GM23338 (cell line): ENCODE measurements around the gene KCTD3. TPM values are rescaled to one million over a fixed set of nuclear protein-coding genes. Genes with fewer than 3 reads are reported as not detected.

Experiments
- ATAC-seq: fragments of 200-7000 bp; cut with Tn5 transposase; 3 replicates; pipeline ENCODE4 v1.9.1; 2020
- DNase-seq: peaks from one replicate; pipeline ENCODE4 v3.0.0-alpha.2; 2015; ENCODE audit warnings: low spot score
- H2AFZ ChIP-seq: fragments of 200-600 bp; sonication (generic); 2 replicates; pipeline ENCODE4 v1.8.0; 2016; ENCODE audit warnings: antibody characterized with exemption, mild to moderate bottlenecking, moderate library complexity
- H3F3A ChIP-seq: fragments of 200-600 bp; sonication (generic); replicated peaks from 2 replicates; pipeline ENCODE4 v1.8.0; 2017; ENCODE audit warnings: antibody characterized with exemption, mixed run types, low read depth
- H3K27ac ChIP-seq: fragments of 200-600 bp; sonication (generic); 2 replicates; pipeline ENCODE4 v1.6.1; 2016; ENCODE audit warnings: low read depth
- H3K27me3 ChIP-seq: fragments of 200-600 bp; sonication (generic); 2 replicates; pipeline ENCODE4 v1.8.0; 2016; ENCODE audit warnings: mild to moderate bottlenecking, mixed run types, moderate library complexity; ENCODE audit not compliant: insufficient read depth
- H3K36me3 ChIP-seq: fragments of 200-600 bp; sonication (generic); 2 replicates; pipeline ENCODE4 v1.8.0; 2016; ENCODE audit warnings: mild to moderate bottlenecking; ENCODE audit not compliant: insufficient read depth
- H3K4me1 ChIP-seq: fragments of 200-600 bp; sonication (generic); 2 replicates; pipeline ENCODE4 v1.8.0; 2016; ENCODE audit warnings: mild to moderate bottlenecking, moderate library complexity; ENCODE audit not compliant: insufficient read depth
- H3K4me2 ChIP-seq: fragments of 200-600 bp; sonication (generic); 2 replicates; pipeline ENCODE4 v1.7.1; 2017; ENCODE audit warnings: mixed run types
- H3K4me3 ChIP-seq: fragments of 200-600 bp; sonication (generic); 2 replicates; pipeline ENCODE4 v1.6.1; 2016; ENCODE audit warnings: mixed run types
- H3K79me2 ChIP-seq: fragments of 200-600 bp; sonication (generic); replicated peaks from 2 replicates; pipeline ENCODE4 v1.8.0; 2017; ENCODE audit warnings: mild to moderate bottlenecking; ENCODE audit not compliant: insufficient read depth
- H3K9me2 ChIP-seq: fragments of 200-600 bp; sonication (generic); 2 replicates; pipeline ENCODE4 v1.8.0; 2017; ENCODE audit not compliant: insufficient read depth
- H4K20me1 ChIP-seq: fragments of 200-600 bp; sonication (generic); replicated peaks from 2 replicates; pipeline ENCODE4 v1.8.0; 2017; ENCODE audit warnings: mild to moderate bottlenecking; ENCODE audit not compliant: insufficient read depth
- H3K27ac Mint-ChIP-seq: 2 replicates; pipeline ENCODE4 v1.8.0; 2020; ENCODE audit warnings: inconsistent platforms, mild to moderate bottlenecking, moderate library complexity, mixed read lengths
- H3K27me3 Mint-ChIP-seq: 3 replicates; pipeline ENCODE4 v1.8.0; 2022; ENCODE audit warnings: low read depth, mild to moderate bottlenecking, moderate library complexity, mixed read lengths, inconsistent platforms; ENCODE audit not compliant: insufficient read depth, poor library complexity
- H3K36me3 Mint-ChIP-seq: 3 replicates; pipeline ENCODE4 v1.8.0; 2021; ENCODE audit warnings: low read depth, mild to moderate bottlenecking, inconsistent platforms, moderate library complexity, mixed read lengths
- H3K4me1 Mint-ChIP-seq: 3 replicates; pipeline ENCODE4 v1.8.0; 2020; ENCODE audit warnings: mild to moderate bottlenecking, inconsistent platforms, mixed read lengths
- H3K4me3 Mint-ChIP-seq: 3 replicates; pipeline ENCODE4 v1.8.0; 2021; ENCODE audit warnings: moderate library complexity, mild to moderate bottlenecking, inconsistent platforms, mixed read lengths
- H3K9me3 Mint-ChIP-seq: 3 replicates; pipeline ENCODE4 v1.8.0; 2020; ENCODE audit warnings: moderate library complexity, mild to moderate bottlenecking, inconsistent platforms, mixed read lengths
- CTCF ChIP-seq, 2 experiments: fragments of 200-600 bp in 1 of 2; sonication (generic) in 1 of 2; conservative IDR thresholded peaks; 2 replicates each; pipeline versions ENCODE4 v1.5.1 to v1.6.1; 2016 to 2017; ENCODE audit warnings: antibody characterized with exemption in 2 of 2, low read depth in 2 of 2, mild to moderate bottlenecking in 2 of 2, moderate library complexity in 1 of 2
- EZH2phosphoT487 ChIP-seq: fragments of 200-600 bp; sonication (generic); IDR thresholded peaks from one replicate; pipeline ENCODE4 v1.8.1; 2018; ENCODE audit warnings: antibody characterized with exemption; ENCODE audit not compliant: unreplicated experiment
- JUNB ChIP-seq: IDR thresholded peaks from one replicate; pipeline ENCODE4 v1.6.1; 2016; ENCODE audit warnings: antibody characterized with exemption; ENCODE audit not compliant: unreplicated experiment
- NANOG ChIP-seq: IDR thresholded peaks from 2 replicates; pipeline ENCODE4 v1.6.1; 2016; ENCODE audit warnings: antibody characterized with exemption, borderline replicate concordance
- POLR2AphosphoS5 ChIP-seq: IDR thresholded peaks from 2 replicates; pipeline ENCODE4 v1.6.1; 2016; ENCODE audit warnings: antibody characterized with exemption, low read depth
- STAT1 ChIP-seq: IDR thresholded peaks from one replicate; pipeline ENCODE4 v1.6.1; 2016; ENCODE audit warnings: antibody characterized with exemption; ENCODE audit not compliant: unreplicated experiment
- ZNF114 ChIP-seq: fragments of 250-450 bp; sonication (Bioruptor Pico); IDR thresholded peaks from 2 replicates; pipeline ENCODE4 v1.5.0; 2020; ENCODE audit warnings: mild to moderate bottlenecking, moderate library complexity
- ZNF331 ChIP-seq: fragments of 250-450 bp; sonication (Bioruptor Pico); IDR thresholded peaks from 2 replicates; pipeline ENCODE4 v1.5.0; 2020; ENCODE audit warnings: low read depth, mild to moderate bottlenecking, moderate library complexity
- polyA plus RNA-seq: library from polyadenylated mRNA; unstranded; fragments of >200 nt; fragmentation: Nextera tagmentation; extraction: Ambion mirVana; gene quantifications from 2 replicates; pipeline ENCODE4 v1.2.1, GENCODE V29; 2016
- total RNA-seq: library from RNA; depleted of rRNA; stranded (reverse); fragments of >200 nt; shearing (Covaris generic); gene quantifications from 2 replicates; pipeline ENCODE4 v1.2.3, GENCODE V29; 2014
- TF ChIP-seq, protein P1 (sequence below): IDR thresholded peaks from 2 replicates; pipeline ENCODE4 v1.6.1; 2016; ENCODE audit warnings: antibody characterized with exemption
- TF ChIP-seq, protein P2 (sequence below): IDR thresholded peaks from one replicate; pipeline ENCODE4 v1.6.1; 2018; ENCODE audit warnings: antibody characterized with exemption; ENCODE audit not compliant: unreplicated experiment

KCTD3 gene
- total and polyA plus RNA-seq, 2 experiments from 2014 or later: 29.4 to 60.3 TPM

DNA sequence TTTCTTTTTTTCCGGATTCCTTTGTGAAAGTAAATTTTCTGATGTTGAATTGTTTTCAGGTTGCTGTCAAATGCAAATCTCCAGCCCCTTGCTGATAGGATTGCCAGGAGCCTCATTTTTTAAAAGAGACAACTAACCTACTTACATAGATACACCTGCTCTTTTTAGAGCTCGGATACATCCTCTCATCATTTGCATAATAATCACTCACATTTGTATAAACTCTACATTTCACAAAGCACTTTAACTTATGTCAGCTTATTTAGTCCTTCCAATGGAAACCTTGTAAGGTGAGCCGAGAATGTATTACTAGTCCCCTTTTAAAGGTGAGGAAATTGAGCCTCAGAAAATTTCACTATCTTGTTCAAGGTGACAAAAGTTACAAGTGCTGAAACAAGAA is 84.8 kb downstream of the KCTD3 start:
- H3K27ac Mint-ChIP-seq: peak overlapping the region; percentile 60
- Histone ChIP-seq H2AFZ (no peak overlapping the region), H3K27ac (peak overlapping the region; percentile 70; the same call in 1 of the 2 replicates), H3K4me3 (peak overlapping the region; percentile 37), H3K4me2 (peak overlapping the region; percentile 69), H3K9me2 (no peaks in the 10 kb centered on the region), H3K79me2 (no peaks in the 10 kb centered on the region), H4K20me1 (no peaks in the 10 kb centered on the region), H3K27me3 (no peaks in the 10 kb centered on the region), H3K36me3 (no peaks in the 10 kb centered on the region), H3K4me1 (peaks cover 53% of the 10 kb centered on the region), H3F3A (no peaks in the 10 kb centered on the region)
- ATAC-seq (peak; percentile 78), DNase-seq (peak; percentile 49)
- peak overlapping the region; percentile 56 for H3K4me3 Mint-ChIP-seq
- no peaks in the 10 kb centered on the region; the same call in 2 of the 3 replicates for H3K36me3 Mint-ChIP-seq
- H3K27me3 Mint-ChIP-seq: peaks cover 6% of the 10 kb centered on the region
- H3K4me1 Mint-ChIP-seq: peaks cover 59% of the 10 kb centered on the region
- no peaks in the 10 kb centered on the region for H3K9me3 Mint-ChIP-seq
- TF ChIP-seq ZNF331 (CRISPR knock-in tag) (no peak), NANOG (peak; percentile 83), STAT1 (no peak), EZH2phosphoT487 (no peak), ZNF114 (CRISPR knock-in tag) (no peak)

DNA sequence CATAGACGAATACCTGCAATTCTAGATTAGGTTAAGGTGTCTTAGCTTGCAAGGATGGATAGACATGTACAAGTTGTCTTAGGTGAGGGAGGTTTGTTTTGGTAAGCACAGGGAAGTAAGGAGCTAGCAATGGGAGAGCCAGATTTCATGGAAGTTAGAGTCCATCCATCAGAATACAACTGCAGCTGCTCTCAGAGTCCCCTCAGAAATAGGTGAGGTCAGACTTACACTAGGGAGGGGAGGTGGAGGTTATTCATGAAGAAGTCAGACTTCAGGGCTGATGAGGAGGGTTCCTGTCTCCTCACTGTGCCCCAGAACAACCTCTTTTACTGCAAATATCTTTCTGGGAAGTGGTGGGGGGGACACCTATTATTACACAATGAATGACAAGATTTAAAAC is 85.3 kb downstream of the KCTD3 start:
- Histone ChIP-seq H3K79me2 (no peaks in the 10 kb centered on the region), H3K4me3 (peak overlapping the region; percentile 37), H3K27ac (peak overlapping the region; percentile 70), H3K4me2 (peak overlapping the region; percentile 69), H3K9me2 (no peaks in the 10 kb centered on the region), H3K4me1 (peaks cover 51% of the 10 kb centered on the region), H3F3A (no peaks in the 10 kb centered on the region), H4K20me1 (no peaks in the 10 kb centered on the region), H3K36me3 (no peaks in the 10 kb centered on the region), H2AFZ (no peak overlapping the region), H3K27me3 (no peaks in the 10 kb centered on the region)
- Mint-ChIP-seq H3K27me3 (peaks cover 6% of the 10 kb centered on the region), H3K4me3 (peak overlapping the region; percentile 56), H3K27ac (peak overlapping the region; percentile 29; the same call in 1 of the 2 replicates), H3K9me3 (no peaks in the 10 kb centered on the region), H3K4me1 (peaks cover 54% of the 10 kb centered on the region), H3K36me3 (no peaks in the 10 kb centered on the region; the same call in 2 of the 3 replicates)
- ATAC-seq (peak; percentile 79), DNase-seq (peak; percentile 44)
- TF ChIP-seq JUNB (no peak), CTCF (conservative IDR thresholded peaks at IDR 0.05; ENCODE audit: low read depth in 2 of 2) (no peak), ZNF114 (CRISPR knock-in tag) (no peak)

GRCh38 chr1:215657047-215657446 is 89.9 kb downstream of the KCTD3 start:
- H3K4me1 ChIP-seq: peaks cover 19% of the 10 kb centered on the region
- H3K27ac ChIP-seq: no peak overlapping the region
- Mint-ChIP-seq H3K27ac (no peak overlapping the region), H3K4me3 (no peak overlapping the region), H3K9me3 (no peaks in the 10 kb centered on the region), H3K4me1 (peaks cover 23% of the 10 kb centered on the region), H3K36me3 (no peaks in the 10 kb centered on the region), H3K27me3 (peaks cover 2% of the 10 kb centered on the region)
- ATAC-seq (no peak), DNase-seq (no peak)
- H4K20me1 ChIP-seq: no peaks in the 10 kb centered on the region
- no peaks in the 10 kb centered on the region for H3K36me3 ChIP-seq
- no peak overlapping the region for H3K4me3 ChIP-seq
- no peaks in the 10 kb centered on the region for H3K79me2 ChIP-seq
- H2AFZ ChIP-seq: no peak overlapping the region
- peaks cover 5% of the 10 kb centered on the region for H3K9me2 ChIP-seq
- no peaks in the 10 kb centered on the region for H3K27me3 ChIP-seq
- H3K4me2 ChIP-seq: no peak overlapping the region
- H3F3A ChIP-seq: no peaks in the 10 kb centered on the region
- TF ChIP-seq STAT1 (no peak), NANOG (no peak), ZNF114 (CRISPR knock-in tag) (no peak), POLR2AphosphoS5 (no peak), CTCF (conservative IDR thresholded peaks at IDR 0.05; ENCODE audit: low read depth in 2 of 2) (no peak), ZNF331 (CRISPR knock-in tag) (no peak), EZH2phosphoT487 (no peak)
- TF ChIP-seq, protein P1, sequence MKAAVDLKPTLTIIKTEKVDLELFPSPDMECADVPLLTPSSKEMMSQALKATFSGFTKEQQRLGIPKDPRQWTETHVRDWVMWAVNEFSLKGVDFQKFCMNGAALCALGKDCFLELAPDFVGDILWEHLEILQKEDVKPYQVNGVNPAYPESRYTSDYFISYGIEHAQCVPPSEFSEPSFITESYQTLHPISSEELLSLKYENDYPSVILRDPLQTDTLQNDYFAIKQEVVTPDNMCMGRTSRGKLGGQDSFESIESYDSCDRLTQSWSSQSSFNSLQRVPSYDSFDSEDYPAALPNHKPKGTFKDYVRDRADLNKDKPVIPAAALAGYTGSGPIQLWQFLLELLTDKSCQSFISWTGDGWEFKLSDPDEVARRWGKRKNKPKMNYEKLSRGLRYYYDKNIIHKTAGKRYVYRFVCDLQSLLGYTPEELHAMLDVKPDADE: no peak
- TF ChIP-seq, protein P2, sequence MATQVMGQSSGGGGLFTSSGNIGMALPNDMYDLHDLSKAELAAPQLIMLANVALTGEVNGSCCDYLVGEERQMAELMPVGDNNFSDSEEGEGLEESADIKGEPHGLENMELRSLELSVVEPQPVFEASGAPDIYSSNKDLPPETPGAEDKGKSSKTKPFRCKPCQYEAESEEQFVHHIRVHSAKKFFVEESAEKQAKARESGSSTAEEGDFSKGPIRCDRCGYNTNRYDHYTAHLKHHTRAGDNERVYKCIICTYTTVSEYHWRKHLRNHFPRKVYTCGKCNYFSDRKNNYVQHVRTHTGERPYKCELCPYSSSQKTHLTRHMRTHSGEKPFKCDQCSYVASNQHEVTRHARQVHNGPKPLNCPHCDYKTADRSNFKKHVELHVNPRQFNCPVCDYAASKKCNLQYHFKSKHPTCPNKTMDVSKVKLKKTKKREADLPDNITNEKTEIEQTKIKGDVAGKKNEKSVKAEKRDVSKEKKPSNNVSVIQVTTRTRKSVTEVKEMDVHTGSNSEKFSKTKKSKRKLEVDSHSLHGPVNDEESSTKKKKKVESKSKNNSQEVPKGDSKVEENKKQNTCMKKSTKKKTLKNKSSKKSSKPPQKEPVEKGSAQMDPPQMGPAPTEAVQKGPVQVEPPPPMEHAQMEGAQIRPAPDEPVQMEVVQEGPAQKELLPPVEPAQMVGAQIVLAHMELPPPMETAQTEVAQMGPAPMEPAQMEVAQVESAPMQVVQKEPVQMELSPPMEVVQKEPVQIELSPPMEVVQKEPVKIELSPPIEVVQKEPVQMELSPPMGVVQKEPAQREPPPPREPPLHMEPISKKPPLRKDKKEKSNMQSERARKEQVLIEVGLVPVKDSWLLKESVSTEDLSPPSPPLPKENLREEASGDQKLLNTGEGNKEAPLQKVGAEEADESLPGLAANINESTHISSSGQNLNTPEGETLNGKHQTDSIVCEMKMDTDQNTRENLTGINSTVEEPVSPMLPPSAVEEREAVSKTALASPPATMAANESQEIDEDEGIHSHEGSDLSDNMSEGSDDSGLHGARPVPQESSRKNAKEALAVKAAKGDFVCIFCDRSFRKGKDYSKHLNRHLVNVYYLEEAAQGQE: no peak
